Tibial nerve (tissue), 4 donors: ENCODE measurements around the gene TAS1R2. TPM values are rescaled to one million over a fixed set of nuclear protein-coding genes. Genes with fewer than 3 reads are reported as not detected.
"Not testable (repeated sequence)": the region's sequence is repeated elsewhere in the genome, so short reads cannot be mapped to it uniquely, and the experiment has no call there.

ENCODE experiments used
- DNase-seq, 2 donors: peaks; one replicate each; pipeline ENCODE4 v3.0.0-alpha.2; 2019; ENCODE audit warnings: low spot score in 2 of 2
- H3K27ac ChIP-seq, 4 donors: fragments of 200-600 bp; sonication (generic) in 3 of 4; one replicate each; pipeline ENCODE4 v1.5.1; 2017 to 2019; ENCODE audit warnings: mild to moderate bottlenecking in 1 of 4
- H3K27me3 ChIP-seq, 2 donors: fragments of 200-600 bp; sonication (generic) in 1 of 2; one replicate each; pipeline versions ENCODE4 v1.5.1 to v1.6.0; 2017 to 2019
- H3K36me3 ChIP-seq, 3 donors: fragments of 200-600 bp; sonication (generic); one replicate each; pipeline ENCODE4 v1.5.1; 2018 to 2019
- H3K4me1 ChIP-seq, 4 donors: fragments of 200-600 bp; sonication (generic) in 3 of 4; one replicate each; pipeline ENCODE4 v1.5.1; 2017 to 2019
- H3K4me3 ChIP-seq, 4 donors: fragments of 200-600 bp; sonication (generic) in 3 of 4; one replicate each; pipeline ENCODE4 v1.5.1; 2017 to 2019; ENCODE audit warnings: mild to moderate bottlenecking in 1 of 4, moderate library complexity in 1 of 4
- H3K9me3 ChIP-seq, 4 donors: fragments of 200-600 bp; sonication (generic) in 3 of 4; one replicate each; pipeline ENCODE4 v1.5.1; 2017 to 2019
- EP300 ChIP-seq, 2 donors: sonication (generic); formaldehyde crosslinking; IDR thresholded peaks; one replicate each; pipeline ENCODE4 v1.6.1; 2017; ENCODE audit warnings: antibody characterized with exemption in 2 of 2, mild to moderate bottlenecking in 1 of 2
- POLR2A ChIP-seq, 2 donors: fragments of 450-650 bp; IDR thresholded peaks; one replicate each; pipeline ENCODE4 v1.6.1; 2017; ENCODE audit warnings: antibody characterized with exemption in 2 of 2, mild to moderate bottlenecking in 2 of 2, moderate library complexity in 2 of 2
- WGBS, 2 donors: methylation state at CpG; one replicate each; pipeline ENCODE4 v1.1.5; 2018; 5-methylcytosine and 5-hydroxymethylcytosine counted together
- total RNA-seq, 4 donors: library from RNA; depleted of rRNA; stranded (reverse); fragments of >200 nt; gene quantifications; one replicate each; pipeline ENCODE4 v1.1.0, GENCODE V29; 2016
- TF ChIP-seq, protein P1 (sequence below), 5 experiments: fragments of 200-600 bp in 3 of 5; fragments of 450-650 bp in 2 of 5; sonication (generic) in 3 of 5; IDR thresholded peaks; one replicate each; pipeline ENCODE4 v1.5.1; 2016 to 2019; ENCODE audit warnings: antibody characterized with exemption in 5 of 5, mild to moderate bottlenecking in 3 of 5, moderate library complexity in 2 of 5

The TAS1R2 gene
- total RNA-seq, 4 donors from 2014 or later, result not detected

DNA sequence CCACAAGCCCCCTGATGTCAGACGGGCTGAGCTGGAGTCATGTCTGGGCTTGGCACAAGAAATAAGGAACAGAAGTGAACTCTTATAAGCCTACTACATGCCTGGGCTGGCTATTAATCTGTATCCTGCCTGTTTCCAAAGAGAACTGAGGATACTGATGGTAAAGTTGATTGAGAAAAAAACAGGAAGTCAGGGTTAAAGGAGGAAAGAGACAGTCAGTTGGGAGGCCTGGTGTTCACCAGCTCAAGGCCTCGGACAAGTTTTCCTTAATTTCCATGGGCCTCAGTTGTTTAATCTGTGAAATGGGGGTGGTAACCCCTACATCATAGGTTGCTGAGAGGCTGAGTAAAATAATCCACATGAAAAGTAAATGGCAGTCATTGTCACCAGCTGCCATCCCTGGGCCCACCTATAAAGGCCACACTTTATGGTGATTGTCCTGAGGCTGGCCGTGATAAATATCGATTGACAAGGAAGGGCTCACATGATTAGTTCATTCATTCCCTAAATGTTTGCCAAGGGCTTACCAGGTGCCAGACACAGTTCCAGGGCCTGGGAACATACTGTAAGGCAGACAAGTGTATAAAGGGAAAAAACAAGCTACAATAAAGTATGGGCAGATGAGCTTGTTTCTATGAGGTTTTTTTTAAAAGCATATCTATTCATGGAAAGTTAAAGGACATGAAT is 40.0 kb upstream of the TAS1R2 start:
- 76 to 81% methylated on average over 4 of the region's 4 CpGs for WGBS, 2 donors
- H3K4me1 ChIP-seq, result peaks cover 0 to 40% (median 17%) of the 10 kb centered on the region in 4 donors
- no peak overlapping the region for H3K27ac ChIP-seq

GRCh38 chr1:18898567-18898966 is 39.1 kb upstream of the TAS1R2 start:
- Histone ChIP-seq H3K4me1 (peaks cover 0 to 44% (median 21%) of the 10 kb centered on the region in 4 donors), H3K4me3 (no peak overlapping the region), H3K27me3 (no peaks in the 10 kb centered on the region), H3K27ac (no peak overlapping the region), H3K36me3 (peaks cover 0 to 25% (median 0%) of the 10 kb centered on the region in 3 donors), H3K9me3 (no peaks in the 10 kb centered on the region)
- TF ChIP-seq, protein P1, sequence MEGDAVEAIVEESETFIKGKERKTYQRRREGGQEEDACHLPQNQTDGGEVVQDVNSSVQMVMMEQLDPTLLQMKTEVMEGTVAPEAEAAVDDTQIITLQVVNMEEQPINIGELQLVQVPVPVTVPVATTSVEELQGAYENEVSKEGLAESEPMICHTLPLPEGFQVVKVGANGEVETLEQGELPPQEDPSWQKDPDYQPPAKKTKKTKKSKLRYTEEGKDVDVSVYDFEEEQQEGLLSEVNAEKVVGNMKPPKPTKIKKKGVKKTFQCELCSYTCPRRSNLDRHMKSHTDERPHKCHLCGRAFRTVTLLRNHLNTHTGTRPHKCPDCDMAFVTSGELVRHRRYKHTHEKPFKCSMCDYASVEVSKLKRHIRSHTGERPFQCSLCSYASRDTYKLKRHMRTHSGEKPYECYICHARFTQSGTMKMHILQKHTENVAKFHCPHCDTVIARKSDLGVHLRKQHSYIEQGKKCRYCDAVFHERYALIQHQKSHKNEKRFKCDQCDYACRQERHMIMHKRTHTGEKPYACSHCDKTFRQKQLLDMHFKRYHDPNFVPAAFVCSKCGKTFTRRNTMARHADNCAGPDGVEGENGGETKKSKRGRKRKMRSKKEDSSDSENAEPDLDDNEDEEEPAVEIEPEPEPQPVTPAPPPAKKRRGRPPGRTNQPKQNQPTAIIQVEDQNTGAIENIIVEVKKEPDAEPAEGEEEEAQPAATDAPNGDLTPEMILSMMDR (IDR thresholded peaks at IDR 0.05), result no peak
- no peak for TF ChIP-seq EP300 (IDR thresholded peaks at IDR 0.05)
- TF ChIP-seq POLR2A (IDR thresholded peaks at IDR 0.05), result no peak
- WGBS, 2 donors, result 94 to 96% methylated on average over 8 of the region's 8 CpGs
- DNase-seq, result no peak

More for the DNA sequence above, 40.0 kb upstream of the TAS1R2 start:
- Histone ChIP-seq H3K27me3 (no peaks in the 10 kb centered on the region), H3K4me3 (no peak overlapping the region), H3K36me3 (peaks cover 0 to 25% (median 0%) of the 10 kb centered on the region in 3 donors), H3K9me3 (no peaks in the 10 kb centered on the region)
- no peak for DNase-seq
- TF ChIP-seq EP300 (IDR thresholded peaks at IDR 0.05), result no peak
- no peak for TF ChIP-seq POLR2A (IDR thresholded peaks at IDR 0.05)
- TF ChIP-seq, protein P1 (IDR thresholded peaks at IDR 0.05), result no peak

DNA sequence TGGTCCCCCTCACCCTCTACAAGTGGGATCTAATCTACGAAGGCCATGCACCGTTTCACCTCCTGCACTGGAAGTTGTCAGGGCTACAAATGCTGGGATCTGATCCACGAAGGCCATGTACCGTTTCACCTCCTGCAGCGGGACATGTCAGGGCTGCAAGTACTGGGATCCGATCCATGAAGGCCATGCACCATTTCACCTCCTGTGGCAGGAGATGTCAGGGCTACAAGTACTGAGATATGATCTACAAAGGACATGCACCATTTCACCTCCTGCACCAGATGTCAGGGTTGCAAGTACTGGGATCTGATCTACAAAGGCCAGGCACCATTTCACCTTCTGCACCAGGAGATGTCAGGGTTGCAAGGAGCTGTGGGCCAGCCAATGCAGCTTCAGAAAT is 35.9 kb upstream of the TAS1R2 start:
- peak overlapping the region in 1 of 4 donors; percentile 43 for H3K27ac ChIP-seq
- peaks cover 0 to 25% (median 0%) of the 10 kb centered on the region in 3 donors for H3K36me3 ChIP-seq
- DNase-seq, result no peak
- WGBS, 2 donors, result 90 to 95% methylated on average over 6 of the region's 6 CpGs
- no peaks in the 10 kb centered on the region for H3K9me3 ChIP-seq
- peaks cover 0 to 39% (median 21%) of the 10 kb centered on the region in 4 donors for H3K4me1 ChIP-seq
- no peak overlapping the region for H3K4me3 ChIP-seq
- TF ChIP-seq EP300 (IDR thresholded peaks at IDR 0.05) (no peak), POLR2A (IDR thresholded peaks at IDR 0.05) (no peak)
- TF ChIP-seq, protein P1 (IDR thresholded peaks at IDR 0.05), result no peak
- no peaks in the 10 kb centered on the region for H3K27me3 ChIP-seq

DNA sequence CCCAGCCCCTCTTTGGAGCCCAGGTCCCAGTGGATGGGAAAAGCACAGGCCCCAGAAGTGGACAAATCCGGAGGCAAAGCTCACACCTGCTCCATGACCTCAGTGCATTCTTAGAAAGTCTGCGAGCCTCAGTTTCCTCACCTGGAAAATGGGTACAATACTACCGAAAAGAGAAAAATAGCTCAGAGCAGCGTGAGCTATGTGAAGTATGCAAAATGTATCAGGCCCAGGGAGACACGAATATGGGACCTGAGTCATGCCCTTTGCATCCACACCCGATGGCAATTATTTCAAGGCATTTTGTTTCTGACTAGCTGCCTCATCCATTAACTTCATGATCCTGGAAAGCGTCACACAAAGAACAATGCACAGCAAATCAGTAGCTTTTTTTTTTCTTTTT is 33.7 kb upstream of the TAS1R2 start:
- Histone ChIP-seq H3K4me1 (peaks cover 0 to 43% (median 23%) of the 10 kb centered on the region in 4 donors), H3K36me3 (peaks cover 0 to 26% (median 0%) of the 10 kb centered on the region in 3 donors), H3K27ac (no peak overlapping the region), H3K9me3 (no peaks in the 10 kb centered on the region), H3K4me3 (no peak overlapping the region), H3K27me3 (no peaks in the 10 kb centered on the region)
- TF ChIP-seq, protein P1 (IDR thresholded peaks at IDR 0.05), result no peak
- no peak for TF ChIP-seq EP300 (IDR thresholded peaks at IDR 0.05)
- TF ChIP-seq POLR2A (IDR thresholded peaks at IDR 0.05), result no peak
- WGBS, 2 donors, result 79 to 93% methylated on average over 7 of the region's 7 CpGs
- no peak for DNase-seq

- WGBS, 2 donors, result 66 to 78% methylated on average over 7 of the region's 7 CpGs
- not testable (repeated sequence) for DNase-seq, H3K27me3 ChIP-seq, H3K4me3 ChIP-seq, H3K9me3 ChIP-seq
- peaks cover 0 to 43% (median 23%) of the 10 kb centered on the region in 4 donors for H3K4me1 ChIP-seq
- peak overlapping the region in 1 of 4 donors; percentile 68 for H3K27ac ChIP-seq
- peaks cover 0 to 28% (median 0%) of the 10 kb centered on the region in 3 donors for H3K36me3 ChIP-seq
Observed at GRCh38 chr1:18891858-18892257, 32.4 kb upstream of the TAS1R2 start.
